Activated CD8-positive, alpha-beta T cell treated with anti-CD3 and anti-CD28 coated beads for 36 hours (primary cell): ENCODE data around the gene CNGA1. TPM values are rescaled to one million over a fixed set of nuclear protein-coding genes. Genes with fewer than 3 reads are reported as not detected.

Experiments used
- ATAC-seq: fragments of 200-7000 bp; cut with Tn5 transposase; one replicate; pipeline ENCODE4 v1.10.0; 2021; ENCODE audit warnings: mild to moderate bottlenecking, moderate library complexity
- CTCF ChIA-PET: fragments of 350-600 bp; sonication (Branson Sonifier 250); formaldehyde crosslinking; loops from one replicate; lab custom pipeline; 2021; ENCODE audit warnings: antibody characterized with exemption; lab: Charles Lee
- POLR2A ChIA-PET: fragments of 350-600 bp; sonication (Branson Sonifier 250); formaldehyde crosslinking; loops from one replicate; lab custom pipeline; 2021; ENCODE audit warnings: antibody characterized with exemption; lab: Charles Lee
- DNase-seq: peaks from one replicate; pipeline ENCODE4 v3.0.0-alpha.2; 2020
- H3K27ac Mint-ChIP-seq: one replicate; pipeline ENCODE4 v1.8.0; 2021; ENCODE audit warnings: mild to moderate bottlenecking, mixed read lengths
- H3K27me3 Mint-ChIP-seq: one replicate; pipeline ENCODE4 v1.8.0; 2021; ENCODE audit warnings: mixed read lengths
- H3K36me3 Mint-ChIP-seq: one replicate; pipeline ENCODE4 v1.8.0; 2021; ENCODE audit warnings: low read depth, mixed read lengths
- H3K4me1 Mint-ChIP-seq: one replicate; pipeline ENCODE4 v1.8.0; 2021; ENCODE audit warnings: low read depth, mixed read lengths
- H3K4me3 Mint-ChIP-seq: one replicate; pipeline ENCODE4 v1.8.0; 2021; ENCODE audit warnings: mild to moderate bottlenecking, moderate library complexity, mixed read lengths
- H3K9me3 Mint-ChIP-seq: one replicate; pipeline ENCODE4 v1.8.0; 2021; ENCODE audit warnings: mixed read lengths
- intact Hi-C: fragments of 100-400 bp; cut with micrococcal nuclease; formaldehyde crosslinking; loops from one replicate; pipeline ENCODE4 v1.10.0; 2022
- total RNA-seq, 2 experiments: library from RNA; stranded (reverse); gene quantifications; one replicate each; pipeline ENCODE4 v1.2.3, GENCODE V29; 2021
- TF ChIP-seq, protein P1 (sequence below): fragments of 200-600 bp; IDR thresholded peaks from one replicate; pipeline ENCODE4 v1.8.0; 2022; ENCODE audit warnings: antibody characterized with exemption, mild to moderate bottlenecking

The CNGA1 gene
- total RNA-seq, 2 experiments from 2014 or later, result 0.50 TPM; not detected in 1

DNA sequence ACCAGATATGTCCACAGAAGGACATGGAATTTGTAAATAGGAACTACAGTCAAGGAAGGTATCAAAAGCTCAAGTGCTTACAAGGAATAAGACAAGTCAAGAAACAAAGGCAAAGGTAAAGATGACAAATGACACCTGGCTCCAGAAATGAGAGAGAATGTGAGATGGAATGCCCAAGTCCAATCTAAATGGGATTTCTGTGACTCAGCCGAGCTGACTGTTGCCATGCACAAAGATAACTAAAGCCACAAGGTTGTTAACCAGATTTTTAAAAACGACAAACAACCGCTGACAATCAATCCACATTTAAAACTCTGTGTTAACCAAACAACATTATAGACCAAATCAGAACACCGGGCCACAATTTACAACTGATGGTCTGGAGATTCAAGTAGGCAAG is 103.2 kb downstream of the CNGA1 start:
- ATAC-seq (no peak), DNase-seq (no peak)
- Mint-ChIP-seq H3K27ac (peak overlapping the region; percentile 97), H3K4me1 (peaks cover 36% of the 10 kb centered on the region), H3K36me3 (peaks cover 34% of the 10 kb centered on the region), H3K9me3 (peaks cover 4% of the 10 kb centered on the region), H3K27me3 (no peaks in the 10 kb centered on the region), H3K4me3 (peak overlapping the region; percentile 84)
- intact Hi-C loops, result no loop called here
- CTCF ChIA-PET, result interaction anchor here (0.8 kb wide), 1 partner anchor 18 kb away, joined by 3 read pairs; no protein-coding TSS in a partner anchor
- POLR2A ChIA-PET, result interaction anchor here (1.0 to 2.2 kb wide), 2 partner anchors 10 to 19 kb away, joined by 3 to 6 read pairs; no protein-coding TSS in a partner anchor
- TF ChIP-seq, protein P1, sequence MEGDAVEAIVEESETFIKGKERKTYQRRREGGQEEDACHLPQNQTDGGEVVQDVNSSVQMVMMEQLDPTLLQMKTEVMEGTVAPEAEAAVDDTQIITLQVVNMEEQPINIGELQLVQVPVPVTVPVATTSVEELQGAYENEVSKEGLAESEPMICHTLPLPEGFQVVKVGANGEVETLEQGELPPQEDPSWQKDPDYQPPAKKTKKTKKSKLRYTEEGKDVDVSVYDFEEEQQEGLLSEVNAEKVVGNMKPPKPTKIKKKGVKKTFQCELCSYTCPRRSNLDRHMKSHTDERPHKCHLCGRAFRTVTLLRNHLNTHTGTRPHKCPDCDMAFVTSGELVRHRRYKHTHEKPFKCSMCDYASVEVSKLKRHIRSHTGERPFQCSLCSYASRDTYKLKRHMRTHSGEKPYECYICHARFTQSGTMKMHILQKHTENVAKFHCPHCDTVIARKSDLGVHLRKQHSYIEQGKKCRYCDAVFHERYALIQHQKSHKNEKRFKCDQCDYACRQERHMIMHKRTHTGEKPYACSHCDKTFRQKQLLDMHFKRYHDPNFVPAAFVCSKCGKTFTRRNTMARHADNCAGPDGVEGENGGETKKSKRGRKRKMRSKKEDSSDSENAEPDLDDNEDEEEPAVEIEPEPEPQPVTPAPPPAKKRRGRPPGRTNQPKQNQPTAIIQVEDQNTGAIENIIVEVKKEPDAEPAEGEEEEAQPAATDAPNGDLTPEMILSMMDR, result no peak

DNA sequence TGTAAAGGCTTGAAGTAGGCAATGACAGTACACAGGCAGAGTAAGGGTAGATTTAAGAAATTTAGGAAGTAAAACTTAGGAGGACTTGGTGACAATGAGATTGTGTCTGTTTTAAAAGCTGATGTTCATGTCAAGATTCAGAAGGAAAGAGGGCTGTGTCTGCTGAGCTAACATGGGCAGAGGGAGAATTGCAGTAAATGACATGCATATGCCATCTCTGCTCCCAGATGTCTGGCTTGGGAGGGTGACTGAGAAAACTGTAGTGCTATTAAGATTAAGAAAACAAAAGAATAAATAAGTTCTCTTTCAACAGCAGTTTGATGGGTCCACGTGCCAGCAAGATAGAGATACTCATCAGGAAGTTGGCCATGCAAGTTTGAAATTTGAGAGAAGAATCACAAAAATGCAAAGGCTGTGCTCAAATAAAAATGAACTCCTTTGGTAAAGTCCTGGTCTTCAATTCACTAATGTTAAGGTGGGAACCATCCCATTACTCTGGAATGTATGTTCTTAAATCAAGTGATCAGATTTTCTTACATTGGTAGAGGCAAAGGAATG is 109.3 kb downstream of the CNGA1 start:
- intact Hi-C loops, result no loop called here
- no peak for DNase-seq
- no peak for ATAC-seq
- Mint-ChIP-seq H3K4me3 (no peak overlapping the region), H3K36me3 (peaks cover 47% of the 10 kb centered on the region), H3K9me3 (no peaks in the 10 kb centered on the region), H3K27me3 (no peaks in the 10 kb centered on the region), H3K4me1 (peaks cover 26% of the 10 kb centered on the region), H3K27ac (no peak overlapping the region)
- TF ChIP-seq, protein P1, result no peak
- POLR2A ChIA-PET, result no interaction called here
- CTCF ChIA-PET, result interaction anchor here (0.9 to 1.3 kb wide), 3 partner anchors 15 to 220 kb away, joined by 3 to 4 read pairs (median 4); no protein-coding TSS in a partner anchor

DNA sequence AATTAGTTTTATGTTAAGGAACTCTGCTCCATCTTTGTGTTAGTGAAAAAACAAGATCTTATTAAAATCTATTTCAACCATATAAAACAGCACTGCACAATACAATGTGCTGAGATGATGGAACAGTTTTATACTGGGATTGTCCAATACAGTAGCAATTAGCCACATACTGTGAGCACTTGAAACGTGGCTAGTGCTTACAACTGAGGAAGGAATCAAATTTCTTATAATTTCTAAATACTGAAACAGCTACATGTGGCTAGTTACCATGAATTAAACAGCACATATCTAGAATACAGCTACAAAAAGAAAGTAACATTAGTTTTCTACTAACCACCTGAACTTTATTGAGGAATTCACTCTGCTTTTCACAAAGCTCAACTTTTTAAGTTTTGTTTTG is 116.8 kb downstream of the CNGA1 start:
- H3K36me3 Mint-ChIP-seq, result peaks cover 38% of the 10 kb centered on the region
- CTCF ChIA-PET, result interaction anchor here (0.9 kb wide), 1 partner anchor 18 kb away, joined by 3 read pairs; no protein-coding TSS in a partner anchor
- DNase-seq (no peak), ATAC-seq (no peak)
- TF ChIP-seq, protein P1, result no peak
- intact Hi-C loops, result no loop called here
- no peaks in the 10 kb centered on the region for H3K9me3 Mint-ChIP-seq
- H3K4me1 Mint-ChIP-seq, result no peaks in the 10 kb centered on the region
- H3K4me3 Mint-ChIP-seq, result no peak overlapping the region
- no peak overlapping the region for H3K27ac Mint-ChIP-seq
- POLR2A ChIA-PET, result interaction anchor here (1.4 kb wide), 1 partner anchor 9 kb away, joined by 4 read pairs; no protein-coding TSS in a partner anchor
- no peaks in the 10 kb centered on the region for H3K27me3 Mint-ChIP-seq

DNA sequence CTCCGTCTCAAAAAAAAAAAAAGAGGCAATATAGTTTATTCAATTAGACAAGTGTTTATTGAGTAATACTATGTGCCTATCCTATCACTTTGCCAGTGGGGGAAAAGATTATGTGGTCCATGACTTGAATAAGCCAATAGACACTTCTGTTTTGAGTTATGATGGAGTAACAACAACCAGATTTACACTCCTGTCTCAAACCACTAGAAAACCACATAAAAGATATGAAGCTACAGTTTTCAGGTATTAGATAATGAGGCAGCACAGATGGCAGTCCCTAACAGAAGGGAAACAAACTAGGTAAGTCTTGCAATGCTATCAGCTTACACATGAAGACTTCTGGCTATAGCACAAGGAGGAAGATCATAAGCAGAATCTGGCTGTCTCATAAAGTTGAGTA is 124.6 kb downstream of the CNGA1 start:
- Mint-ChIP-seq H3K4me1 (peaks cover 6% of the 10 kb centered on the region), H3K27ac (no peak overlapping the region), H3K27me3 (no peaks in the 10 kb centered on the region), H3K36me3 (peaks cover 51% of the 10 kb centered on the region), H3K4me3 (no peak overlapping the region), H3K9me3 (no peaks in the 10 kb centered on the region)
- intact Hi-C loops, result no loop called here
- ChIA-PET POLR2A (no interaction called here), CTCF (interaction anchor here (1.4 to 1.8 kb wide), 3 partner anchors 15 to 40 kb away, joined by 4 read pairs; no protein-coding TSS in a partner anchor)
- DNase-seq (no peak), ATAC-seq (peak; percentile 30)
- TF ChIP-seq, protein P1, result no peak

Other genes with a start within 250 kb of the CNGA1 start
- under 1 TPM; 0.29 to 0.34 TPM for gene CORIN, start 178.6 kb downstream of the CNGA1 start, total RNA-seq
- 10 to 100 TPM; 14.0 to 14.5 TPM for gene NFXL1, start 102.1 kb downstream of the CNGA1 start, total RNA-seq
- gene NIPAL1, start 91 bp upstream of the CNGA1 start, total RNA-seq, result 1 to 10 TPM; 1.1 to 1.9 TPM
- gene TXK, start 117.6 kb upstream of the CNGA1 start, total RNA-seq, result 10 to 100 TPM; 20.6 to 23.5 TPM